OCI-LY7 (cell line): ENCODE measurements around the gene ZNF792.

Source experiments
- EZH2phosphoT487 ChIP-seq: fragments of 200-600 bp; sonication (generic); IDR thresholded peaks from 2 replicates; pipeline ENCODE4 v1.6.1; 2018; ENCODE audit warnings: low read depth, borderline replicate concordance, mild to moderate bottlenecking, mixed run types, antibody characterized with exemption, low read length, moderate library complexity, mixed read lengths
- TF ChIP-seq, protein P1 (sequence below): fragments of 200-600 bp; sonication (generic); conservative IDR thresholded peaks from 2 replicates; pipeline ENCODE4 v1.5.1; 2014; ENCODE audit warnings: mild to moderate bottlenecking, antibody characterized with exemption, low read length, moderate library complexity, mixed read lengths

DNA sequence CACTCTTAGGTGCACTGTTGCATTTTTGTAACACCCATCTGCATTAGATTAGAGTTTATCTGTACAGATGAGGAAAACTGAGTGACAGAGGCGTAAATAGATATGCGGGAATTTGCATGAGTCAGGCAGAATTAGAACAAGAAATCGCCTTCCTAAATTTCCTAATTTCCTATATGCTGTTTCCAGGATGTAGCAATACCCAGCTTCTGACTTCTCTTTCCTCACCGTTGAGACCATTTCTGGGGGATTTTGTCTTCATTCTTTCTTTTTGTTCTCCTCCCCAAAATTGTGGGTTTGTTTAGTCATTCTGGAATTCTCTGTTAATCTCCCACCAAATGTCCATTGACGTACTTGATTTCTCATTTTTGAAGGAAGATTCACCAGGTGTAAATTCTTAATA, 10.6 kb upstream of the ZNF792 start:
- TF ChIP-seq, protein P1, sequence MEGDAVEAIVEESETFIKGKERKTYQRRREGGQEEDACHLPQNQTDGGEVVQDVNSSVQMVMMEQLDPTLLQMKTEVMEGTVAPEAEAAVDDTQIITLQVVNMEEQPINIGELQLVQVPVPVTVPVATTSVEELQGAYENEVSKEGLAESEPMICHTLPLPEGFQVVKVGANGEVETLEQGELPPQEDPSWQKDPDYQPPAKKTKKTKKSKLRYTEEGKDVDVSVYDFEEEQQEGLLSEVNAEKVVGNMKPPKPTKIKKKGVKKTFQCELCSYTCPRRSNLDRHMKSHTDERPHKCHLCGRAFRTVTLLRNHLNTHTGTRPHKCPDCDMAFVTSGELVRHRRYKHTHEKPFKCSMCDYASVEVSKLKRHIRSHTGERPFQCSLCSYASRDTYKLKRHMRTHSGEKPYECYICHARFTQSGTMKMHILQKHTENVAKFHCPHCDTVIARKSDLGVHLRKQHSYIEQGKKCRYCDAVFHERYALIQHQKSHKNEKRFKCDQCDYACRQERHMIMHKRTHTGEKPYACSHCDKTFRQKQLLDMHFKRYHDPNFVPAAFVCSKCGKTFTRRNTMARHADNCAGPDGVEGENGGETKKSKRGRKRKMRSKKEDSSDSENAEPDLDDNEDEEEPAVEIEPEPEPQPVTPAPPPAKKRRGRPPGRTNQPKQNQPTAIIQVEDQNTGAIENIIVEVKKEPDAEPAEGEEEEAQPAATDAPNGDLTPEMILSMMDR, result no peak
- no peak for TF ChIP-seq EZH2phosphoT487
